GM12891 (cell line): ENCODE data around the gene SCN4A.

Source experiments
- PAX5 ChIP-seq: IDR thresholded peaks from 2 replicates; pipeline ENCODE4 v1.6.1; 2011; ENCODE audit warnings: low read length, moderate library complexity, mild to moderate bottlenecking; ENCODE audit not compliant: insufficient read depth, severe bottlenecking
- POLR2A ChIP-seq: IDR thresholded peaks from 2 replicates; pipeline ENCODE4 v1.6.1; 2011; ENCODE audit warnings: low read depth, low read length, control low read depth
- POLR2AphosphoS5 ChIP-seq: IDR thresholded peaks from 2 replicates; pipeline ENCODE4 v1.6.1; 2011; ENCODE audit warnings: low read depth, low read length, control low read depth
- SPI1 ChIP-seq: IDR thresholded peaks from 2 replicates; pipeline ENCODE4 v1.6.1; 2011; ENCODE audit warnings: low read depth, low read length, control low read depth
- TAF1 ChIP-seq: IDR thresholded peaks from 2 replicates; pipeline ENCODE4 v1.6.1; 2011; ENCODE audit warnings: low read depth, low read length, control low read depth

- TF ChIP-seq POLR2A (no peak), POLR2AphosphoS5 (no peak), PAX5 (no peak), SPI1 (no peak), TAF1 (no peak)
Observed at GRCh38 chr17:63939884-63940283, 32.8 kb downstream of the SCN4A start.
